Stimulated activated CD4-positive, alpha-beta T cell treated with anti-CD3 and anti-CD28 coated beads, TNF-alpha, amount 100 ng/mL, for 48 hours (primary cell): ENCODE measurements around the gene MAP3K20.
"Not testable (repeated sequence)": the region's sequence is repeated elsewhere in the genome, so short reads cannot be mapped to it uniquely, and the experiment has no call there.

Experiments used
- DNase-seq, 3 donors: peaks; one replicate each; pipeline ENCODE4 v3.0.0-alpha.2; 2020; ENCODE audit warnings: low read depth in 3 of 3

The MAP3K20 gene

DNA sequence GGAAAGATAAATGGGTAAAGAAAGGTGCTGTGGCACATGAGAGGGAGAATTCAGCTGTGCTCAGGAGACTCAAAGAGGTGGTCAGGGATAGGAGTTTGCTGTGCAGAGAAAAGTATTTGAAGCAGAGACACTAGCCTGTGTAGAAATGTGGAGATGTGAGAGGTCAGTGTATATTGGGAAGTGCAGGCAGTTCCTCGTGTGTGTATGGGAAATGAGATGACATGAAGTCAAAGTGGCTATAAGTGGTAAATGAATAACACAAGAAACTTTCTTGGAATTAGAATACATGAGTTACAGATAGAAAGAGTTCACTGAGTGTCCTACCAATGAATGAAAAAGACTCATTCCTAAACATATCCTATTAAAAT, 11.6 kb downstream of the MAP3K20 start:
- no peak for DNase-seq

DNA sequence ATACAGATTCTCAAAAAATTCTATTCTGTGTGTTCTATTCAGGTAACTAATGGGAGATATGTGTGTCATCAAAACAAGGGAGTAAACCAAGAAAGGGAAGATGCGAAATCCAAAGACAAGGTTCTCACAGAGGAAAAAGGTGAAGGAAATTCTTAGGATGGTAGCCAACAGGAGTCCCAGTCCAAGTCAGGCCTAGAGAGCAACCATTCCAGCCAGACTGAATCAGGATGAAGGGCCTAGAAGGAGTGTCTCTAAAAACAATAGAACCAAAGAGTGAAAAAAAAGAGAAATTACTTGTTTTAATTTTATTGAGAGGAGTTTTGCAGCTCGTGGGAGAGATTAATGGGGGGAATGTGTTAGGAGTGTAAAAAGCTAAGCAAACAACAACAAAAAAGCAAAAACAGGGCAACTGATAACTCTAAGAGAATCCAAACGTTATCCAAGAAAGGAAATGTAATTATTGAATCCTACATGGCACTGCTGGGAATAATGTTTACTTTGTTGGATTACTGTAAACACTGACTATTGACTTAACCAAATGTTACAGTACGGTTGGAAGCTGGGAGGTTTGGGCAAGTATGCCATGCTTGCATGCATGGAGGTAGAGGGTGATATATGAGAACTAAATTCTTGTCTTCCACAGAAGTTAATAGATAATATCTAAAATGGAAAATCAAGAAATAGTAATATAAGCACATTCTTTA, 12.3 kb downstream of the MAP3K20 start:
- DNase-seq: no peak

DNA sequence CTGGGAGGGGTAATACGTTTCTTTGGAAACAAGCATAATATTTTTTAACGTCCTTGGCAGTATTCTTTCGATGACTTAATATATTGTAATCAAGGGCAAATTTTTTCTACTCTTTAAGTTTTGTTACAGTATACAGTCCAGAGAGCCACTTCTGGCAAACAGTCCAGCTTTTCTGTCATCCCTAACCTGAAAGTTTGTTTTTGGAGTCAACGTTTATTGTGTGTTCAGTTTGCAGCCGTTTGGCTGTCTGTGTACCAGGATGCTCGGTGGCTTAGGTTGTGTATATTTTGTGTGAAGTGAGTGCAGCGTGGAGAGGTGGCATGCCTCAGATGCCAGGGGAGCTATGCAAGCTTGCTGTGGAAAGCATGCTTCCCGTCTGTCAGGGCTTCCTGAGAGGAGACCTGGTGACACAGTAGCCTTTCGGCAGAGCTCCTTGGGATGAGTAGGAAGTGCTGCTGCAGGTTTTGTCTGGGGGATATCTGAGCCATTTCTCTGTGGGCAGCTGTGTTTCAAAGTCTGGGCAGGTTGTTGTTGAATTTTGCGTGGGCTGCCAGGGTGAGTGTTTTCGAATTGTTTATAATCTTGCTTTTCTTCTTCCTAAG, 14.7 kb downstream of the MAP3K20 start:
- no peak for DNase-seq

DNA sequence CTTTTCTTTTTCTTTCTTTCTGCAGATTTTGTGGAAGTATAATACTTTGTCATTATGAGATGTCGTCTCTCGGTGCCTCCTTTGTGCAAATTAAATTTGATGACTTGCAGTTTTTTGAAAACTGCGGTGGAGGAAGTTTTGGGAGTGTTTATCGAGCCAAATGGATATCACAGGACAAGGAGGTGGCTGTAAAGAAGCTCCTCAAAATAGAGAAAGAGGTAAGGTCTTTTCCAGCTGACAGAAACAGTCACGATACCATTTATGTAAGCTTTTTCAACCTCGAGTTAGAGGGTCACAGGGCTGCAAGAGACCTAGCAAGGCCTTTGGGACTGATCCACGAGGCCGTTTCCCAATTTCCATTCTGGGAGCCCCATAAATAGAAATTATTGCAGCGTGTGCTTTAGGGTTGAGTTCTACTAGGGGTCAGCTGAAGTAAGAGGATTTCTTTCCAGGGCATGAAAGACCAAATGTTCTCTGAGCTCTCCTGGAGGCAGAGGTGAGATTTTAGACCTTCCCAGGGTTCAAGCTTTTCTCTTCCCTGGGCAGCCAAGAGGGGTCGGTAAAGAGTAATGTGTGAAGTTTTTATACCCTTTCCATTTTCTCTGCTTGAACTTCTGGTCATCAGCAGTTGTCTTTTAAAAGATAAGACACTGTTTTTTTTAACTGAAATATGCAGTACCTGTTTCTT, 15.5 kb downstream of the MAP3K20 start:
- no peak for DNase-seq

DNA sequence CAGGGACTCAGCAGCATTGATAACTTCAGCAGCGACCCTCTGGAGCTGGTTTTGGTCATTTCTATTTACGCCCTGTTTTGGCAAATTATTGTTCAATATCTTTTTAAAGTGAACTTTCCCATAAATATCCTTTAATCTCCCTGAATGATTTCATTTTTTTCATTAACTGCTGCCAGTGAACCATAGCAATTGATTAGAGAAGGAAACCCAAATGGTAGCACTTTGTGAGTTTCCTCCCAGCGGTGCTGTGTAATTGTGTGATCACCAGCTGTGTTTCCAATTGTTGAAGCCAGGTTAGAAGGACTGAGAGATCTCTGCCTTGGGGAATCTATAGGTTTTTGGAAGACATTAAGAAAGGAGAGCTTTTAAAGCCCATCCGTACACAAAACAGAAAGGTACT, 16.3 kb downstream of the MAP3K20 start:
- DNase-seq: no peak

DNA sequence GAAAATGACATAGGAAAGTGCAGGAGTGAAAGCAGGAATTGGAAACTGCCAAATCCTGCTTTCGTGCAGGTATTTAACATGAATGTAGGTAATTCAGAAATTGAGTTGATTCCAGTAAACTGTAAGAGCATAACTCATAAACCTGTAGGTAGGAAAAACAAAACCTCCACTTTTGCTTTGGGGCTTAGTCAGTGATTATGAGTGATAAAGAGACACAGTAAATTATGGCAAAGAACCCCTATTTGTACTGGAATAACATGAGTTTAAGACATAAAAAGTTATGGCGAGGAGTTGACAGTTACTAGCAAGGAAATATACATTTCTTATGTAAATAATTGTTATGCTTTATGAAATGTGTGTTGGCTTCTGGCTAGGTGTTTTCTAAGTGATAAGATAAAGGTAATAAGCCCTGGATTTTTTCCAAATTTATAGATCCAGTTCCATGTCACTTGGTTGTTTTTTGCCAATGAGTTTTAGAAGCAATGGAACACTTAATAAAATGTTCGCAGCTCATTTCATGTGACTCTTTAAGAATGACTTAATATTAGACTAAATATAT, 17.3 kb downstream of the MAP3K20 start:
- no peak for DNase-seq

DNA sequence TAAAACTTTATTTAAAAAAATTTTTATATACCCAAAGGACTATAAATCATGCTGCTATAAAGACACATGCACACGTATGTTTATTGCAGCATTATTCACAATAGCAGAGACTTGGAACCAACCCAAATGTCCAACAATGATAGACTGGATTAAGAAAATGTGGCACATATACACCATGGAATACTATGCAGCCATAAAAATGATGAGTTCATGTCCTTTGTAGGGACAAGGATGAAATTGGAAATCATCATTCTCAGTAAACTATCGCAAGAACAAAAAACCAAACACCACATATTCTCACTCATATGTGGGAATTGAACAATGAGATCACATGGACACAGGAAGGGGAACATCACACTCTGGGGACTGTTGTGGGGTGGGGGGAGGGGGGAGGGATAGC, 18.0 kb downstream of the MAP3K20 start:
- DNase-seq: not testable (repeated sequence)

DNA sequence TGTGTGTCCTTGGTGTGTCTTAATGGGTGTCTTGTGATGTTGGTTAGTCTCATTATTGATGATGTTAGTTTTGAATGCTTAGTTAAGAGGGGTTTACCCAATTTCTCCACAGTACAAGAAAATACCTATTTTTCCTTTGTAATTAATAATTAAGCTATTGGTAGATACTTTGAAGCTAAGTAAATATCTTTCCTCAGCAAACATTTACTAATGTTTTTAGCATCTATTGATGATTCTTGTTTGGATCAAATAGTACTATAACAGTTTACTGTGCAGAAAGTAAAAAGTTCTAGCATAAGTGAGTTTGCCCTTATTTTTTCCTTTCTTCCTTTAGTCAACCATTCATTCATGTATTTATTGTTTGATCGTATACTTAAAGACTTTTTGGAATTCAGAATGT, 19.1 kb downstream of the MAP3K20 start:
- no peak for DNase-seq

DNA sequence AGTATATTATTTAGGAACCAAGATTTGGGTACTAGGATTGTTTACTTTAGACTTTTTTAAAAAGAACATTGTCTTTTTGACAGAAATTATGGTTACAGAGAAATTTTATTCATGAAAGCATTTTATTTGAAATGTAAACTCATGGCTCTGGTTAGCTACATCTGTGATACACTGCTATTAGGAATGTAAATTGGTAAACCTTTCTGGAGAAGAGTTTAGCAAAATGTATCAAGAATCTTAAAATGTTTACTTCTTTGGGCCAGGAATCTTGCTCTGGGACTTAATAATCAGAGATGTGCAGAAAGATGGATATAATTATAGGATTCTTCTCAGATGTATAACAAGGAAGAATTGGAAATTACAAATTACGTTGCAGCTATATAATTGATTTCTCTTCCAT, 19.7 kb downstream of the MAP3K20 start:
- DNase-seq: no peak

DNA sequence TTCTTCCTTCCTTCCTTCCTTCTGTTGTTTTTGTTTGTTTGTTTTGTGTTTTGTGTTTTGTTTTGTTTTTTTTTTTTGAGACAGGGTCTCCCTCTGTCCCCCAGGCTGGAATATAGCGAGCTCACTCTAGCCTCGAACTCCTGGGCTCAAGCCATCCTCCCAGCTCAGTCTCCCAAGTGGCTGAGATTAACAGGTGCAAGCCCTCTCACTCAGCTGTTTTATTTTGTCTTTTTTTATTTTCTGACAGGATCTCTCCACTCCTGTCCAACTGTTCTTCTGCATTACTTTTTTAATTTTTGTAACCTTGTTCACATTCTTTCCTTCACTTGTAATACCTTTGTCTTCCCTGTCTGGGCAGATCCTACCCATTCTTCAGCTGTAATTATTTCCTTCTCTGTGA, 23.6 kb downstream of the MAP3K20 start:
- DNase-seq: no peak

DNA sequence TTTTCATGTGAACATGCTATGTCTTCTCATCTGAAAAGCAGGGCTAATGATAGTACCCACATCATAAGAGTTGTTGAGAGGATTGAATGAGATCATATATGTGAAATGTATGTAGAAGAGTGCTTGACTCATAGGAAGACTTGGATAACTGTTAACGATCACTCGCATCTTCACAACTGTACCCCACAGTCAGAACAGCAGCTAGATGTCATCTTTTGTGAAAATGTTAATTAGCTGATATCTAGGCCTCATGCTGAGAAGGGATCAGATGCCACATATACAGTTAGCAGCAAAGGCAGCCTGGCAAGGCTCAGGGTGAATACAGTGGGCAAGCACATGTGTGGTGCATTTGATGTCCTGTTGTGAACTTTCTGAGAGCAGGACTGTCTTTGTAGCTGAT, 24.2 kb downstream of the MAP3K20 start:
- no peak for DNase-seq

DNA sequence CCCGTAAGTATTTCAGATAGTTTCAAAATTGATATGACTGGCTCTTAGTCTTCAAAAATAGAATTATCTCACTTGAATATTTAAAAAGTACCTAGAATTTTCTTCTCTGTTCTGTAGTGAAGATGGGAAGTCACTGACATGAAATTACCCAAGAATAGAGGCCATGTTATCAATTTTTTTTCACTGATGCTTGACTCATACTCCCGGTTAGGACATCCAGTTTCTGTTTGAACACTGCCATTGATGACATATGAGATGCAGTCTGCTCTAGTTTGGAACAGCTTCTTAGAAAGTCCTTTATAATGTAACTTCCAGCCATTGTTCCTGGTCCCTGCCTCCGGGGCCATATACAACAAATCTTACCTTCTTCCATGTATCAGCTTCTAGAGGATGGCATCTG, 26.0 kb downstream of the MAP3K20 start:
- no peak for DNase-seq

DNA sequence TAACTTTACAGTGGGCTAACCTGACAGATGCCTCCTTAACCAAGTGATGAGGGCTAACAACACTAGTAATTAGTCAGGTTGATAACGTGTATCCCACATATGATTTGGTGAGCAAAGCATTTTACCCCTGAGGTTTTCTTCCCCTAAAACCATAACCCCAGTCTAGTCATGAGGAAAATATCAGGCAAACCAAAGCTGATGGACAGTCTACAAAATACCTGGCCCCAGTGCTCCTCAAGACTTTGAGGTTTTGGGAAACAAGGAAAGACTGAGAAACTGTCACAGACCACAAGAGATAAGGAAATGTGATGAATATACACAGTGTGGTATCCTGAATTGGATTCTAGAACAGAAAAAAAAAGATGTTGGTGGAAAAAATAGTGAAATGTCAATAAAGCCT, 28.5 kb downstream of the MAP3K20 start:
- DNase-seq: no peak

DNA sequence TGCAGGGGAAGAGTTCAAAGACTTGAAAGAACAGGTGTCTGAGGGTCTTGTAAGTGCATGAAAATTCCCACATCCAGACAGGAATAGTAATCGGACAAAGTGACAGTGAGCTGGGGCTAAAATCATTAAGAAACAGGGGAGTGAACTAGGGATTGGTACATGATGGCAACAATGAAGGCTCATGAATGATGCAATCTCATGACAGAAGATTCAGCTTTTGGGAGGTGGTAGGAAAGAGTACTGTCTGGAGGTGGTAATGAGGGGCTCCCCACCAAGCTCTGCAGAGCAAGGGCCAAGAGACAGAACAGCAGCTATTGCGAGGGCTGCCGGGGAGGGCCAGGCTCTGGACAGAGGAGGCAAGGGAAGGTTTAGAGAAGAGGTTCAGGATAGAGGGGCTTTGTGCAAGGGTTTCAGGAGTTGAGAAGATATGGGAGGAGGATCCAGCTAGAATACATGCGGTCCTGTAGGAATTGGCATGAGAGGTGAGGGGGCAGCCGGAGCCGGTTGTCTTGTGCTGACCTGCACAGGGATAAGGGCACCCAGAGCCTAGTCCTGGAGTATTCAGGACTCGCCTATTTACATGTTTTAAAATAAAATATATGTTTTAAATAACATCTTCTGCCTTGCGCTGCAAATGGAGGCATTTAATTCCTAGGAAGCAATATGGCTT, 31.4 kb downstream of the MAP3K20 start:
- no peak for DNase-seq

DNA sequence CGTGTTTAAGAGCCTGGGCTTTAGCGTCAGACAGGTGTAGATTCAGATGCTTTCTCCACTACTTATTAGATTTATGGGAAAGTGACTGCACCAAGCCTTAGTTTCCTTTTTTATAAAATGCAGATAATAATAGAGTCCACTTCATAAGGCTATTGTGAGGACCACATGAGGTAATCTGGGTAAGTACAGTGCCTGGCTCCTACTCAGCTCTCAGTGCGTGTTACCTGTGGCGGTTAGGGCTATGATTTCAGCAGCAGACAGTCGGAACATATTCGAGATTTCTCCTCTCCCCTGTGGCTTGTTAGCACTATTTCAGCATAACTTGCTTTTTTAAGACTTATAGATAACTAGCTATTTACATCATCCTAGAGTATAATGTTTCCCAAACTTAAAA, 32.0 kb downstream of the MAP3K20 start:
- DNase-seq: no peak

DNA sequence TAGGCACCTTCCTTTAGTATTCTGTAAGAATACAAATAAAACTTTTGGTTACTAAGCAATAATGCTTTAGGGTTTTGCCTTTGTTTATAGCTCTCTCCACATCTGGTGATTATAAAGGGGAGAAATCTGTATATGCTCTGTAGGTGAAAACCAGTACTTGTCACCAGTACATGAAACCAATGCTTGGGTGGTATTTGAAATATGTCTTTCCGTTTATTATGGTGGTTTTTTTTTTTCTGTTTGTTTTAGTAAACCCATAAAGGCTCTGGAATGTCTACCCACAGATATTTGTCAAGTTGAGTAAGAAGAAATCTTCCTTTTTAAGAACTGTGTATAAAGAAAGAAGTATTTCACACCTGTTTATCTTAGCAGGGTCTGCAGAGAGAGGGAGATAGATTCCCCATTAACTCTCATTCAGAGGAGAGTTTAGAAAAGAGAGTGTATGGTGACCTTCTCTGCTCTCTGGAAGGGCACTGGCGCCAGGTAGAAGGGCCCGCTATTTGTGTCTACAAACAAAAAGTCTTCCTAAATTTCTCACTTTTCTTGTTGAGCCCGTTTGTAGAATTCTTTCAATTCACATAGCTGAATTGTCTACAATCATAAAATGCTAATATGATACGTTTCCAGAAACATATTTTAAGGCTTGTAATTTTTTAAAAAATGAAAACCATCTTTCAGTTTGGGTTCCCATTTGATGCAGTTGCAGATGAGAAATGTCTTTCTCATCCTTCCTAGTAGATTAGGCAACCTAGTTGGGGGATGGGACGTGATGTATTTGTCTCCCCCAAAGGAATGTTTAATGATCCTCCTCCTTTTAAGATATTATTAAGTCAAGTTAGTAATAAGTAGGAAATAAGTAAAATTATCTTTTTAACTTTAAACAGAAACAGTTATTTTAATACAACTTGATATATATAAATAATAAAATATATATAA, 33.9 kb downstream of the MAP3K20 start:
- no peak for DNase-seq

DNA sequence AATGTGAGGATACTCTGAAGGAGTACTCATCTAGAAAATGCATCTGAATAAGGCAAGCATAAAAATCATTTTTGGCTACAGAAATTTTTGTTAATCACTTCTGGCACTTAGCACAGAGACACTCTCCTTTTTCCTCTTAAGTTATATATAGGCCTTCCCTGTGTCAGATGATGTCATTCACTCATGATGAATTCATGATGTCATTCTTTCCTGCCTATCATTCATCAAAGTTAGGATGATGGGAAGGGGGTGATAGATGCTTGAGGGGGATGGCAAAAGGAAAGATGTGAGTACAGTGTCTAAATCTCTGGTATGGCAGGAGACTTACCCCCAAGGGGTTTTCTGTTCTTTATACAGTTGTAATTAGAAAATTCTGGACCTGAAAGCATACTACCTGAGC, 42.0 kb downstream of the MAP3K20 start:
- DNase-seq: no peak

DNA sequence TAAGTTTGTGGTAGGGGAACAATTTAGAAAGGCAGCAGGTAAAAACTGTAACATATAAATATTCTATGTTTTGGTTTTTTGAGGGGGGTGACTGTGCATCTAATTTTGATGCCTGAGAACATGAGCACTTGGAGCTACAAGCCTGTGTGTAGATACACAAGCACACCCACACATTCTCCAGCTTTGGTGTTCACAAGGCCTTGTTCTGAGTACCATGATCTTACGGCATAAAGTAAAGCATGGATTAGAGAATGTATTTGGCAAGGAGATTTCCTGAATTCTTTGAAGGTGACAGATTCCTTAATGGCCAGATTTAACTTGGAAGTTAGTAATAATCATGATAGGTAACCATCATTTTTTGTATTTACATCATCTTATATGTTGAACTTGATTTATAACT, 42.7 kb downstream of the MAP3K20 start:
- DNase-seq: no peak

DNA sequence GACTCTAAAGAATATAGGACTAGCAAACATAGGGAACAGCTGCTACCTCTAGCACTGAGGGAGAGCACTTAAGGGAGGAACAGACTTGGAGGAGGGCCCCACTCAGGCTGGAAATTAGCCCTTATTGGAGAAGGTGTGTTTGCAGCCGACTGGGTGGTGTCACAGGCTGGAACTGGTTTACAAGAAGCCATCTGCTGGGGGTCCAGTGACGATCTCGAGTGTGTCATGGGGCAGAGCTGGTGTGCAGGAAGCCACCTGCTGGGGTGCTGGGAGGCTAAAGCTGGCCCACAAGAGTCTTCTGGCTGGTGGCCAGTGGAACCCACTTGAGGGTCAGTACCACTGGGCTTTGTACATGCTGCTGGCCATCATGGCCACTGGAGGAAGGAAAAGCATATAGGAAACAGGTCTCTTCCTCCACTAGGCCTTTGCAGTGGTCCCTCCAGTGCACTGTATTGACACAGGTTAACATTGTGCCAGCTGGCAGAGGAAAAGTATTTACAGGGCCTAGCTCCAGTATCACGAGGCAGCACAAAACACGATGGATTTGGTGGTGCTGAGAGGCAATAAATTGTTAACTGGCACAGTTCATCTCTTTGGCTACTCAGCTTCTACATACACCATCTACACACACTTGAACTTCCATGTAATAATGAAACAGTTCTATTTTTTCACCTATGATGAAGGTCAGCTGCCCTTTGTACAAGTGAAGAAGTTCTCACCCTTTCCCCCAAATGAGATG, 43.6 kb downstream of the MAP3K20 start:
- DNase-seq: no peak

DNA sequence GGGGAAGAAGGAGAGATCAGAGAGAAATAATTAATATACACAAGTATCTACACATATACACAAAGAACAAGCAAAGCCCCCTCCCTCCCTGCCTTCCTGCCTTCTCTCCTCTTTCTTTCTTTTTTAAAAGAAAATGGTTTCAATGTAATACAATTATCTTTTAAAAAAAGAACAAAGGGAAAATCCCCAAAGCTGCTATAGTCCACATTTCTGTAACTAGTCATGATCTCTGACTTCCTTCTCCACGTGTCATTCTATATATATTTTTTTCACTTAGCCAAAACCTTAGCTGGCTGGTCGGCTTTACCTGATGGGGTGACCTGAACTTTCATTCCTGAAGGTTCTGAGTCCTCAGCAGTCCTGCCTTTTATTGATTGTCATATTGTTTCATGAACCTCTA, 44.3 kb downstream of the MAP3K20 start:
- DNase-seq: no peak

DNA sequence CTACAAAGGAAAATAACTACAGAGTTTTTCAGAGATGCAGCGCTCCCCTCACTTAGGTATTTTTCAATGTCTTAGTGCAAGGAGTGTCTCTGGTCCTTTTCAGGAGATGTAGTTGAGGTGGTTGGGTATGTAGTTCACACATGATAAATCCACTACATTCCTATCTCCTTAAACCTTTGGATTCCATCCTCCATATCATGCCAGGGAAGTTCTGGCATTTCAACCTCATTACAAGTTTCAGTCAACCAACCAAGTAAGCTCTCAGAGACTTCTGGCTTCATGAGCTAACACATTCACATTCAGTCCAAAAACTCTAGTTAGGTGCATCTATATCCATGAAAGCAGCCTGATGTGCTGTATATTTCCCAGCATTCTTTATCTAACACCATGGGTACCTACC, 47.3 kb downstream of the MAP3K20 start:
- no peak for DNase-seq
